GM12872 (cell line): Measurements from ENCODE around the gene PCGF3.

Source experiments
- TF ChIP-seq, protein P1 (sequence below): IDR thresholded peaks from 3 replicates; pipeline ENCODE4 v1.5.1; 2011; ENCODE audit warnings: low read depth, mild to moderate bottlenecking, low read length, moderate library complexity; ENCODE audit not compliant: insufficient read depth

The PCGF3 gene

DNA sequence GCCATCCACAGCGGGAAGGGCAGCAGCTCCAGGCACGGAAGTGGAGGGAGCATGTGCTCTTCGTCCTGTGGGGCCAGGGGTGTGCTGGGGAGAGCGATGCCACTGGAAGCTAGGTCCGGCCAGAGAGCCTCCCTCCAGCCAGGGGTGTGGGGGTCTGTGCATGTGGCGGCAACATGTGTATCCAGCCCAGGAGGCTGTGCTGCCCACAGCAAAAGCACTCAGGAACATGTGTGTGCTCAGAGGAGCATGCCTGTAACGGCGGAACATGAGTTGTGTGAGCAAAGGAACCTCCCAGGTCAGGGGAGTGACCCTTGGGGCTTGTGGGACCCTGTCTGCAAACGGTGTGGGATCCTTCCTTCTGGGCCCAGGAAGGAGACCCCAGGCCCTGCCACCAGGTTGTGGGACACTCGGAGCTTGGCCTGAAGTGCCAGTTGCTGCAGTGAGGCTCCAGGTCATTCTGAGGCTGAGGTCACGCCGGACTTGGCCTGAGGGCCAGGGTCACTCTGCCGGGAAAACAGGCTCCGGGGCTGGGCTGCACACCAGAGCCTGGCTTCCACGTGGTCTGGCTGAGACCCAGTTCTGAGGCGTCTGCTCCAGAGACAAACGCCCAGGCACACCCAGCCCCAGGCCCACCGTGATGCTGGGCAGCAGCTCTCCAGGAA lies 83.1 kb downstream of the PCGF3 start:
- TF ChIP-seq, protein P1, sequence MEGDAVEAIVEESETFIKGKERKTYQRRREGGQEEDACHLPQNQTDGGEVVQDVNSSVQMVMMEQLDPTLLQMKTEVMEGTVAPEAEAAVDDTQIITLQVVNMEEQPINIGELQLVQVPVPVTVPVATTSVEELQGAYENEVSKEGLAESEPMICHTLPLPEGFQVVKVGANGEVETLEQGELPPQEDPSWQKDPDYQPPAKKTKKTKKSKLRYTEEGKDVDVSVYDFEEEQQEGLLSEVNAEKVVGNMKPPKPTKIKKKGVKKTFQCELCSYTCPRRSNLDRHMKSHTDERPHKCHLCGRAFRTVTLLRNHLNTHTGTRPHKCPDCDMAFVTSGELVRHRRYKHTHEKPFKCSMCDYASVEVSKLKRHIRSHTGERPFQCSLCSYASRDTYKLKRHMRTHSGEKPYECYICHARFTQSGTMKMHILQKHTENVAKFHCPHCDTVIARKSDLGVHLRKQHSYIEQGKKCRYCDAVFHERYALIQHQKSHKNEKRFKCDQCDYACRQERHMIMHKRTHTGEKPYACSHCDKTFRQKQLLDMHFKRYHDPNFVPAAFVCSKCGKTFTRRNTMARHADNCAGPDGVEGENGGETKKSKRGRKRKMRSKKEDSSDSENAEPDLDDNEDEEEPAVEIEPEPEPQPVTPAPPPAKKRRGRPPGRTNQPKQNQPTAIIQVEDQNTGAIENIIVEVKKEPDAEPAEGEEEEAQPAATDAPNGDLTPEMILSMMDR: no peak

DNA sequence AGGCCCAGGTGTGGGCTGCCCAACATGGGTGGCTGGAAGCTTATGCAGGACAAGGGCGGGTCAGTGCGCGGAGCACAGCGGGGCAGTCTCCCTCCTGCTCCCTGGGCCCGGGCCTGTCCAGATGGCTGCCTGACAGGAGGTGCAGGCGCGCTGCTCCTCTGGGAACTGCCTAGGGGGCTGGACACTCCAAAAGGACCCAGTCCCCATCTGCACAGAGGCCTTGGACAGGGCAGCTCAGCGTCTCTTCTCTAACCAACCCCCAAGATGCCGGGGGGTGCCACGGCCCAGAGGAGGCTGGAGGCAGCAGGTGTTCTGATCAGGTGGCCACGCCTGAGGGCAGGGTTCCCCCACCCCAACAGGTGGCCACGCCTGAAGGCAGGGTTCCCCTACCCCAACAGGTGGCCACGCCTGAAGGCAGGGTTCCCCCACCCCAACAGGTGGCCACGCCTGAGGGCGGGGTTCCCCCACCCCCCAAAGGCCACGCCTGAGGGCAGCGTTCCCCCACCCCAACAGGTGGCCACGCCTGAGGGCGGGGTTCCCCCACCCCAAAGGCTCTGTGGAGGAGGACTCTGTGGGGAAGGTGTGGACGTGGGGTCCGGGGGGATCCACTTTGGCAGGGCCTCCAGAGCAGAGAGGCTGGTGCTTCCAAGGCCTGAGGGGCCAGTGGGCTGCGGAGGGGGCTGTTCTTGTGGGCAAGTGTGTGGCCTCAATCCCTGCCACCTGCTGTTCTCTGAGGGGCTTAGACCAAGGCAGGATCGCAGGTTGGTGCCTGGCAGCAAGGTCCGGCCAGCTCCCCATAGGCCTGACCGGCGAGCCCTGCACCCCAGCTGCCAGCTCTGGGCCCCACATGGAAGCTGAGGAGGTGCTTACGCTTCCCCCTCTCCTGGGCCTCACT lies 84.2 kb downstream of the PCGF3 start:
- TF ChIP-seq, protein P1: no peak

DNA sequence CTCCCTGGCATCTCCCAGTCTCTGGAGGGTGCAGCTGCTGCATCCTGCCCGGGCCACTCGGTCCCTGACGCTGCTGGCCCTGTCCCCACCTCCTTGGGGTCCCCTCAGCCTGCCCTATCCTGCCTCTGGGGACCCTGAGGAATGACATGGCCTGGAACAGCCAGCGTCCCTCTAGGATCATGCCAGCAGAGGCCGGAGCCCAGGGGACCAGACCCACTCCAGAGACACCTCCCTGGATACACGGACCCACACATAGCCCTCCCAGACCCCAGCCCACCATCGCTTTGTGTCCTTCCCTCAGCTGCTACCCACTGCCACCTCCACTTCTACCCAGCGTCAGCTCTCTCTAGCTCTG lies 84.8 kb downstream of the PCGF3 start:
- TF ChIP-seq, protein P1: no peak

DNA sequence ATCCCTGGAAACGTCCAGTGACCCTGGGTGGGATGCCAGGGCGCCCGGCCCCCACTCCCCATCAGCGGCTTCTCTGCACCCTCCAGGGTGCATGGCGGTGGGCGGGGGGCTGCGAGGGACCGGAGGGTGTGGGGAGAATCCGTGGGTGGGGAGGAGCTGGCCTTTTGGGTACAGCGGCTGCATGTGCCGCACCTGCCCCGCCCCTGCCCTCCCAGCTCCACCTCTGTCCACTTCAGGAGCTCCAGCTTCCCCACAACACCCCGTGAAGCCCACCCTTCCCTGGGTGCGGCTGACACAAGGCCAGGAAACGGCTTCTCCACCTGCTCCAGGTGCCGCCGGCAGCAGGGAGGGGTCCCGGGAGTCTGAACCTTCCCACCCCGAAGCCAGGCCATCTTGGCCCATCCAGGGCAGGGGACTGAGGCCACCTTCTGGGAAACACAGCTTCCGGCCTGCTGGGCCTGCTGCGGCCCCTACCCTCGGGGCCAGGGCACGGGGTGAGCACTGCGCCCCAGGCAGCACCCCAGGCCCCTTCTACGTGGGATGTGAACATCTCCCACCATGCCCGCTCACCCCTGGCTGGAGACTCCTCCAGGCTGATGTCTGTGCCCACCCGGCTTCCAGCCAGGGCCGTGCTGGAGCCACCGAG lies 85.7 kb downstream of the PCGF3 start:
- TF ChIP-seq, protein P1: no peak

DNA sequence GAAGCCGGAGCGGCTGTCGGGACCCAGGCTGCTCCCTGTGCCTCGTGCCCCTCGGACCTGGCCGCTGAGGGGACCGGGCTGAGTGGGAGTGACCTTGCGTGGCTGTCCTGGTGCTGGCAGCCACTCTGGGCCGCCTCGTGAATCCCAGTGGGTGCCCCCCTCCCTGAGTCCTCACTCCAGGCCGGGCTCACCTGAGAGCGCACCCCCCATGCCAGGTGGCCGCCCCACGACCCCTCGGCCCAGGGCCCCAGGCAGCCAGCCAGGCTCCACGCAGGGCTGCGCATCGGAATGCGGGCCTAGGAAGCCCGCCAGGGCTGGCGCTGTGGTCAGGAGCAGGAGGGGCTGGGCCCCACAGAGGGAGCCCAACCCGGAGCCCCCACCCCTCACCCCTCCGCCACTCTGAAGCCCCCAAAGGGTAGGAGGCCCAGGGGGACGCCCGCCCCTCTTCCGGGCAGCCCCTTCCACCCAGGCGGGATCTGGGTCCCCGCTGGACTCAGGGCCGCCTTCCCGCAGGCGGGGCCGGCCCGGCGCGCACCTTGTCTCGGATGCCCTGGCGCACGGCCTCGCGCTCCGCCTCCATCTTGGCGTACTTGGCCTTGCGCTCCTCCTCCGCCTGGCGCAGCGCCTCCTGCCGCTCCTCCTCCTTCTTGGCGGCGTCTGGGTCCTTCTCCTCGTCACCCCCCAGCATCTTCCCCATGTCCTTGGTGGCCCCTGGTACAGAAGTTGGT lies 86.4 kb downstream of the PCGF3 start:
- TF ChIP-seq, protein P1: no peak

DNA sequence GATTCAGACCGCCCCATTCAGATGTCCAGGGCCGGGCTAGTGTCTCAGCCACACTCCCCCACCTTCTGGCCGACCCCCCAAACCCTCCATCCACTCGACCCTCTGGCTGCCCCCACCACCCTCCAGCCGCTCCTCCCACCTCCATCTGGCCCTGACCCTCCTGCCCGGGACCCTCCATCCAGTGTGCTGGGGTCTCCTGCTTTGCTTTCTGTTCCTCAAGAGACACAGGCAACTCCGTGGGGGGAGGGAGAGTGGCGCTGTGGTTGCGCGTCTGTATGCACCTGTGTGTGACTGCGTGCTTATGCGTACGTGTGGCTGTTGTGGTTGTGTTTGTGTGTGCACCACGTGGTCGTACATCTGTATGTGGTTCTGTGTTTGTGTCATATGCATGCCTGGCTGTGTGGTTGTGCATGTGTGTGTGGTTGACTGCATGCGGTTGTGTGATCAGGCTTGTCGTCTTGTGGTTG lies 87.0 kb downstream of the PCGF3 start:
- TF ChIP-seq, protein P1: no peak
